KMS-11 (cell line): ENCODE data around the gene NOS1.

Source experiments
- H2AFZ ChIP-seq: fragments of 200-600 bp; sonication (generic); 2 replicates; pipeline ENCODE4 v1.6.1; 2016; ENCODE audit warnings: antibody characterized with exemption, mixed run types, low read depth
- H3K27ac ChIP-seq: fragments of 200-600 bp; sonication (generic); 2 replicates; pipeline ENCODE4 v1.6.1; 2016; ENCODE audit warnings: mild to moderate bottlenecking, mixed run types
- H3K27me3 ChIP-seq: fragments of 200-600 bp; sonication (generic); 2 replicates; pipeline ENCODE4 v1.6.1; 2017; ENCODE audit warnings: mild to moderate bottlenecking, low read depth, mixed run types, moderate library complexity; ENCODE audit not compliant: insufficient read depth
- H3K36me3 ChIP-seq: fragments of 200-600 bp; sonication (generic); 2 replicates; pipeline ENCODE4 v1.6.1; 2017; ENCODE audit warnings: mild to moderate bottlenecking, mixed run types; ENCODE audit not compliant: insufficient read depth
- H3K4me1 ChIP-seq: fragments of 200-600 bp; sonication (generic); 2 replicates; pipeline ENCODE4 v1.6.1; 2016; ENCODE audit warnings: mild to moderate bottlenecking, low read depth, mixed run types; ENCODE audit not compliant: poor library complexity, severe bottlenecking
- H3K4me2 ChIP-seq: fragments of 200-600 bp; sonication (generic); 2 replicates; pipeline ENCODE4 v1.7.0; 2016; ENCODE audit warnings: mild to moderate bottlenecking, mixed run types
- H3K4me3 ChIP-seq: fragments of 200-600 bp; sonication (generic); IDR thresholded peaks from 2 replicates; pipeline ENCODE4 v1.6.1; 2017; ENCODE audit warnings: low read depth, low read length, mixed read lengths; ENCODE audit not compliant: insufficient read depth
- H3K79me2 ChIP-seq: fragments of 200-600 bp; sonication (generic); 2 replicates; pipeline ENCODE4 v1.6.1; 2016; ENCODE audit warnings: low read depth, mixed run types; ENCODE audit not compliant: insufficient read depth
- H3K9ac ChIP-seq: fragments of 200-600 bp; sonication (generic); 2 replicates; pipeline ENCODE4 v1.6.1; 2016; ENCODE audit warnings: mild to moderate bottlenecking, mixed run types
- H4K20me1 ChIP-seq: fragments of 200-600 bp; sonication (generic); 2 replicates; pipeline ENCODE4 v1.6.1; 2016; ENCODE audit warnings: mild to moderate bottlenecking, mixed run types; ENCODE audit not compliant: insufficient read depth
- CTCF ChIP-seq: fragments of 200-600 bp; sonication (generic); conservative IDR thresholded peaks from 2 replicates; pipeline ENCODE4 v1.6.1; 2017; ENCODE audit warnings: low read depth, mild to moderate bottlenecking, antibody characterized with exemption, low read length, moderate library complexity, mixed read lengths

The NOS1 gene

DNA sequence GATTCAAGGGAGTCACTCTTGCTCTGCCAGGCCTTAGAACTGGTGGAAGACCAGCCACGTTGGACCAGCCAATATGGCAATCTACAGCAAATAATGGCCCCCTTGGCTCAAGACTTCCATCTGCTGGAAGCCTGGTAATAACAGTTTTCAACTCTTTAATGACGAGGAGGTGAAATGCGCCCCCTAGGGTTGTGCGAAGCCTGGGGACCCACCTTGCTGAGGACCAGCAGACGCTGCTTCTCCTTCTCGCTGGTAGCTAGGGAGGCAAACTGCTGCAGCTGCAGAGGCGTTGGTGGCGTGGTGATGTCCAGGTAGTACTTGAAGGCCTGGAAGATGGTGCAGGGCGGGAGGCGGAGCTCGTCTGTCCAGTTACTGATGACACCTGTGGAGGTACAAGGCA, 129.7 kb downstream of the NOS1 start:
- H3K27me3 ChIP-seq, result no peaks in the 10 kb centered on the region
- no peak overlapping the region for H3K9ac ChIP-seq
- no peak overlapping the region for H3K4me3 ChIP-seq
- no peak overlapping the region for H3K4me2 ChIP-seq
- no peak overlapping the region for H2AFZ ChIP-seq
- no peaks in the 10 kb centered on the region for H3K79me2 ChIP-seq
- H3K4me1 ChIP-seq, result no peaks in the 10 kb centered on the region
- no peak for TF ChIP-seq CTCF
- no peaks in the 10 kb centered on the region for H4K20me1 ChIP-seq
- H3K27ac ChIP-seq, result no peak overlapping the region
- H3K36me3 ChIP-seq, result no peaks in the 10 kb centered on the region

GRCh38 chr12:117228239-117228638, 133.2 kb downstream of the NOS1 start:
- Histone ChIP-seq H4K20me1 (no peaks in the 10 kb centered on the region), H3K27ac (no peak overlapping the region), H3K4me3 (no peak overlapping the region), H3K27me3 (no peaks in the 10 kb centered on the region), H3K9ac (no peak overlapping the region), H3K36me3 (no peaks in the 10 kb centered on the region), H3K4me1 (no peaks in the 10 kb centered on the region), H3K79me2 (no peaks in the 10 kb centered on the region), H3K4me2 (no peak overlapping the region), H2AFZ (no peak overlapping the region)
- no peak for TF ChIP-seq CTCF

GRCh38 chr12:117227000-117227653, 134.3 kb downstream of the NOS1 start:
- Histone ChIP-seq H2AFZ (no peak overlapping the region), H3K4me1 (no peaks in the 10 kb centered on the region), H4K20me1 (no peaks in the 10 kb centered on the region), H3K27ac (no peak overlapping the region), H3K79me2 (no peaks in the 10 kb centered on the region), H3K36me3 (no peaks in the 10 kb centered on the region), H3K4me2 (no peak overlapping the region), H3K4me3 (no peak overlapping the region), H3K27me3 (no peaks in the 10 kb centered on the region), H3K9ac (no peak overlapping the region)
- no peak for TF ChIP-seq CTCF

- Histone ChIP-seq H3K27ac (no peak overlapping the region), H3K9ac (no peak overlapping the region), H3K4me3 (no peak overlapping the region), H4K20me1 (no peaks in the 10 kb centered on the region), H3K36me3 (no peaks in the 10 kb centered on the region), H3K27me3 (no peaks in the 10 kb centered on the region), H3K4me2 (no peak overlapping the region), H3K4me1 (no peaks in the 10 kb centered on the region), H3K79me2 (no peaks in the 10 kb centered on the region), H2AFZ (no peak overlapping the region)
- no peak for TF ChIP-seq CTCF
These were observed 134.9 kb downstream of the NOS1 start for GRCh38 chr12:117226505-117226904.
